Panc1 (cell line): ENCODE data around the gene IL11. TPM values are rescaled to one million over a fixed set of nuclear protein-coding genes. Genes with fewer than 3 reads are reported as not detected.

ENCODE experiments used
- ATAC-seq: fragments of 200-7000 bp; cut with Tn5 transposase; 2 replicates; pipeline ENCODE4 v1.9.1; 2020; ENCODE audit warnings: mild to moderate bottlenecking, moderate library complexity
- Bru-seq: library from RNA; stranded (reverse); fragments of 400-500 nt; gene quantifications from one replicate; lab custom pipeline; 2021; lab: Mats Ljungman, UMichigan
- BruChase-seq, 2 experiments: library from RNA; stranded (reverse); fragments of 400-500 nt; gene quantifications; one replicate each; lab custom pipeline; 2021; lab: Mats Ljungman, UMichigan
- BruUV-seq: library from RNA; stranded (reverse); fragments of 400-500 nt; replicated peaks from 2 replicates; lab custom pipeline; 2021; lab: Mats Ljungman, UMichigan
- CTCF ChIA-PET: fragments of 300-600 bp; sonication (Branson Sonifier 250); formaldehyde crosslinking; loops from one replicate; lab custom pipeline; 2022; ENCODE audit warnings: antibody characterized with exemption; lab: Charles Lee
- POLR2A ChIA-PET: fragments of 300-600 bp; sonication (Branson Sonifier 250); formaldehyde crosslinking; loops from one replicate; lab custom pipeline; 2022; ENCODE audit warnings: antibody characterized with exemption; lab: Charles Lee
- DNase-seq: peaks from one replicate; pipeline ENCODE4 v3.0.0-alpha.2; 2010; ENCODE audit warnings: low read depth, low spot score
- H3K27ac ChIP-seq: 2 replicates; pipeline ENCODE4 v1.5.1; 2011; ENCODE audit warnings: mild to moderate bottlenecking, low read length, inconsistent platforms
- H3K27me3 ChIP-seq: fragments of 200-500 bp; sonication (Bioruptor generic); 2 replicates; pipeline ENCODE4 v1.6.0; 2014; ENCODE audit warnings: low read length, inconsistent platforms; ENCODE audit not compliant: control insufficient read depth, insufficient read depth
- H3K36me3 ChIP-seq: fragments of 200-500 bp; sonication (Bioruptor generic); 2 replicates; pipeline ENCODE4 v1.5.1; 2014; ENCODE audit warnings: inconsistent platforms, mild to moderate bottlenecking, low read length, moderate library complexity; ENCODE audit not compliant: control insufficient read depth, insufficient read depth
- H3K4me1 ChIP-seq: 2 replicates; pipeline ENCODE4 v1.5.1; 2011; ENCODE audit warnings: inconsistent platforms, mild to moderate bottlenecking, low read length, moderate library complexity; ENCODE audit not compliant: control insufficient read depth, insufficient read depth
- H3K4me3 ChIP-seq, 2 experiments: 2 replicates each; pipeline ENCODE4 v1.5.1; 2011 to 2012; ENCODE audit warnings: low read depth in 2 of 2, low read length in 2 of 2, mild to moderate bottlenecking in 2 of 2, inconsistent platforms in 1 of 2, moderate library complexity in 1 of 2
- H3K9me3 ChIP-seq: fragments of 200-500 bp; sonication (Bioruptor generic); 2 replicates; pipeline ENCODE4 v1.5.1; 2014; ENCODE audit warnings: low read depth, mild to moderate bottlenecking, inconsistent platforms, low read length, moderate library complexity; ENCODE audit not compliant: control insufficient read depth, insufficient read depth
- POLR2AphosphoS5 ChIP-seq: IDR thresholded peaks from 2 replicates; pipeline ENCODE4 v1.6.1; 2012; ENCODE audit warnings: mild to moderate bottlenecking, low read depth, low read length, moderate library complexity
- SIN3A ChIP-seq: IDR thresholded peaks from 2 replicates; pipeline ENCODE4 v1.6.1; 2012; ENCODE audit warnings: low read depth, mild to moderate bottlenecking, low read length, moderate library complexity, borderline replicate concordance; ENCODE audit not compliant: insufficient read depth
- TCF7L2 ChIP-seq: IDR thresholded peaks from 2 replicates; pipeline ENCODE4 v1.6.1; 2011; ENCODE audit warnings: mild to moderate bottlenecking, low read depth, low read length, inconsistent platforms
- in situ Hi-C: cut with HindIII; loops from 2 replicates; pipeline ENCODE4 v1.10.0; 2016; ENCODE audit warnings: low sequenced_read_pairs, low pct_unique_long_range_greater_than_20kb
- intact Hi-C: fragments of 100-400 bp; cut with micrococcal nuclease; formaldehyde crosslinking; loops from one replicate; pipeline ENCODE4 v1.10.0; 2022; ENCODE audit not compliant: unreplicated experiment
- long read RNA-seq: library from polyadenylated mRNA; unstranded; transcript quantifications from one replicate; pipeline ENCODE4 v2.0.0, GENCODE V29; 2021; ENCODE audit not compliant: unreplicated experiment
- polyA plus RNA-seq: library from polyadenylated mRNA; unstranded; fragments of >200 nt; gene quantifications from one replicate; pipeline ENCODE4 v1.2.1, GENCODE V29; 2012; ENCODE audit warnings: missing spikeins; ENCODE audit not compliant: insufficient read length
- total RNA-seq: library from RNA; stranded (reverse); gene quantifications from one replicate; pipeline ENCODE4 v1.2.1, GENCODE V29; 2021; ENCODE audit not compliant: unreplicated experiment
- TF ChIP-seq, protein P1 (sequence below): fragments of 450-650 bp; IDR thresholded peaks from 2 replicates; pipeline ENCODE4 v1.5.1; 2017; ENCODE audit warnings: mild to moderate bottlenecking
- TF ChIP-seq, protein P2 (sequence below), 2 experiments: IDR thresholded peaks; 2 replicates each; pipeline ENCODE4 v1.6.1; 2011 to 2012; ENCODE audit warnings: low read depth in 2 of 2, control low read depth in 1 of 2, low read length in 1 of 2, mild to moderate bottlenecking in 1 of 2, moderate library complexity in 1 of 2; ENCODE audit not compliant: insufficient read depth in 1 of 2

Gene IL11
- total RNA-seq (4.4 TPM), Bru-seq, nascent RNA (percentile 36 among the genes with signal in this experiment), BruChase-seq, experiment 1, labeled RNA remaining after a 2-hour chase (percentile 53 among the genes with signal in this experiment), BruChase-seq, experiment 2, labeled RNA remaining after a 6-hour chase (percentile 55 among the genes with signal in this experiment)
- polyA plus RNA-seq: 3.6 TPM
- long read RNA-seq, partial matches to known transcripts: 3 of 3 reads
- long read RNA-seq, other reads (novel, unspliced or antisense): 0 of 3 reads

DNA sequence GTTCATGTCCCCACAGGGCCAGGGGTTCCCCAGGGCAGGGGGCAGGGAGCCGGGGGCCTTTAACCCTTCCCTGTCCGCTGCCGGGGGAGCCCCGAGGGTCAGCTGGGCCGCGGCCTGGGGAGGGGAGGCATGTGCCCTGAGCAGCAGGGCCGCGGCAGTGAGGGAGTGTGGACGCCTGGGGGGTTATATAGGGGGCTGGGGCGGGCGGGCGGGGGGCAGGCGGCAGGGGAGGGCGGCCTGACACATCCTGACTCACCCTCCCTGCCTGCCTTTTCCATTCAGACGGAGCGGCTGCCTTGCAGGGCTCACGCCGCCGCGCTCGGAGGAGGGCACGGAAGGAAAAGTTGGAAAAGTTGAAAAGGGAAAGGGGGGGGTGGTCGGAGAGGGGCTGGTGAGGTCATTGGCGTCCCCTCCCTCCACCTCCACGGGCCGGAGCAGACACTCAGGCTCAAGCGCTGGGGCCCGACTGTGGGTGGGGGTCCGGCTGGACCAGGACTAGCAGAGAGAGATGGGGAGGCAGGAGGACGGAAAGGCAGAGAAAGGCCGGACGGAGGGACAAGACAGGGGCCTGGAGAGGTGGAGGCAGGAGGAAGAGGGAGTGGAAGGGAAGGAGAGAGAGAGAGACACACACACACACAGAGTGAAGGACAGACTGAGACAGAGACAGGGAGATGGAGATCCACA lies at the start of gene IL11:
Gene IL11, minus strand, starts transcription at position 159 of the 684 bp plus-strand sequence. Its CDS starts 153 bp downstream, at position 6.
- Histone ChIP-seq H3K27ac (0 out of 2 replicates have a peak within 1 kb of the TSS, but pooled peaks have one; percentile 13), H3K4me1 (peaks cover 32% of the 10 kb centered on the region), H3K9me3 (no peaks in the 10 kb centered on the region), H3K4me3 (peak within 1 kb of the TSS; percentile 42 to 70), H3K36me3 (no peaks in the 10 kb centered on the region), H3K27me3 (no peaks in the 10 kb centered on the region)
- intact Hi-C loops: loop anchor here (10.0 kb wide), 1 partner anchor 76 kb away; no protein-coding TSS in a partner anchor
- ATAC-seq (peak; percentile 9; the same call in 1 of the 2 replicates), DNase-seq (no peak)
- in situ Hi-C loops: no loop called here
- TF ChIP-seq TCF7L2 (no peak), POLR2AphosphoS5 (no peak), SIN3A (no peak)
- TF ChIP-seq, protein P1, sequence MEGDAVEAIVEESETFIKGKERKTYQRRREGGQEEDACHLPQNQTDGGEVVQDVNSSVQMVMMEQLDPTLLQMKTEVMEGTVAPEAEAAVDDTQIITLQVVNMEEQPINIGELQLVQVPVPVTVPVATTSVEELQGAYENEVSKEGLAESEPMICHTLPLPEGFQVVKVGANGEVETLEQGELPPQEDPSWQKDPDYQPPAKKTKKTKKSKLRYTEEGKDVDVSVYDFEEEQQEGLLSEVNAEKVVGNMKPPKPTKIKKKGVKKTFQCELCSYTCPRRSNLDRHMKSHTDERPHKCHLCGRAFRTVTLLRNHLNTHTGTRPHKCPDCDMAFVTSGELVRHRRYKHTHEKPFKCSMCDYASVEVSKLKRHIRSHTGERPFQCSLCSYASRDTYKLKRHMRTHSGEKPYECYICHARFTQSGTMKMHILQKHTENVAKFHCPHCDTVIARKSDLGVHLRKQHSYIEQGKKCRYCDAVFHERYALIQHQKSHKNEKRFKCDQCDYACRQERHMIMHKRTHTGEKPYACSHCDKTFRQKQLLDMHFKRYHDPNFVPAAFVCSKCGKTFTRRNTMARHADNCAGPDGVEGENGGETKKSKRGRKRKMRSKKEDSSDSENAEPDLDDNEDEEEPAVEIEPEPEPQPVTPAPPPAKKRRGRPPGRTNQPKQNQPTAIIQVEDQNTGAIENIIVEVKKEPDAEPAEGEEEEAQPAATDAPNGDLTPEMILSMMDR: no peak
- TF ChIP-seq, protein P2, sequence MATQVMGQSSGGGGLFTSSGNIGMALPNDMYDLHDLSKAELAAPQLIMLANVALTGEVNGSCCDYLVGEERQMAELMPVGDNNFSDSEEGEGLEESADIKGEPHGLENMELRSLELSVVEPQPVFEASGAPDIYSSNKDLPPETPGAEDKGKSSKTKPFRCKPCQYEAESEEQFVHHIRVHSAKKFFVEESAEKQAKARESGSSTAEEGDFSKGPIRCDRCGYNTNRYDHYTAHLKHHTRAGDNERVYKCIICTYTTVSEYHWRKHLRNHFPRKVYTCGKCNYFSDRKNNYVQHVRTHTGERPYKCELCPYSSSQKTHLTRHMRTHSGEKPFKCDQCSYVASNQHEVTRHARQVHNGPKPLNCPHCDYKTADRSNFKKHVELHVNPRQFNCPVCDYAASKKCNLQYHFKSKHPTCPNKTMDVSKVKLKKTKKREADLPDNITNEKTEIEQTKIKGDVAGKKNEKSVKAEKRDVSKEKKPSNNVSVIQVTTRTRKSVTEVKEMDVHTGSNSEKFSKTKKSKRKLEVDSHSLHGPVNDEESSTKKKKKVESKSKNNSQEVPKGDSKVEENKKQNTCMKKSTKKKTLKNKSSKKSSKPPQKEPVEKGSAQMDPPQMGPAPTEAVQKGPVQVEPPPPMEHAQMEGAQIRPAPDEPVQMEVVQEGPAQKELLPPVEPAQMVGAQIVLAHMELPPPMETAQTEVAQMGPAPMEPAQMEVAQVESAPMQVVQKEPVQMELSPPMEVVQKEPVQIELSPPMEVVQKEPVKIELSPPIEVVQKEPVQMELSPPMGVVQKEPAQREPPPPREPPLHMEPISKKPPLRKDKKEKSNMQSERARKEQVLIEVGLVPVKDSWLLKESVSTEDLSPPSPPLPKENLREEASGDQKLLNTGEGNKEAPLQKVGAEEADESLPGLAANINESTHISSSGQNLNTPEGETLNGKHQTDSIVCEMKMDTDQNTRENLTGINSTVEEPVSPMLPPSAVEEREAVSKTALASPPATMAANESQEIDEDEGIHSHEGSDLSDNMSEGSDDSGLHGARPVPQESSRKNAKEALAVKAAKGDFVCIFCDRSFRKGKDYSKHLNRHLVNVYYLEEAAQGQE (IDR thresholded peaks at IDR 0.05; ENCODE audit: insufficient read depth in 1 of 2, low read depth in 2 of 2, low read length in 1 of 2): no peak
- ChIA-PET CTCF (no interaction called here), POLR2A (no interaction called here)
- no TSS peak for BruUV-seq

DNA sequence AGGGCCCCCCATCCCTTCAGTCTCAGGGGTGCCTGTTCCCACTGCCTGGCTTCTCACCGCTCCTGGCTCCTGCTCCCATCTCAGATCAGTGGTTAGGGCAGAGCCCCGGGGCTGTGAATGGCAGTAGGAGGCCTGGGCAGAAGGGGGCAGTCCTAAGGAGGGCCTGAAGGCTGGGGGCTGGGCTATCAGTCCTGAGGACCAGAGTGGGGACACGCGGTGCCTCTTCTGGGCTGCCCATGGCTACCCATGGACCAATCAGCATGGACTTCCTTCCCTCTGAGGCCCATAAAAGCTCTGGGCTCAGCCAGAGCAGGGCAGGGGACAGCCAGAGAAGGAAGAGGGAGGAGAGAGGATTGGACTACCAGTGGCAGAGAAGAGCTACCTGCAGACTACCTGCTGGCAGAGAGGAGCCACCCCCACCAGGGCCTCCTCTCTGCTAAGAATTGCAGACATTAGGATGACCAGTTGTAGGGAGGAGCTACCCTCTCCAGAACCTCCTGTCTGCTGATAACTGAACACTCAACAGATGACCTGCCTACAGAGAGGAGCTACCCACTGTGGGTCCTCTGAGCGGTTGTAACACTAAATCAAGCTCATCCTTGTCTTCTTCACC lies 49.5 kb upstream of the IL11 start:
- TF ChIP-seq TCF7L2: no peak
- ATAC-seq (no peak), DNase-seq (no peak)
- H3K9me3 ChIP-seq: no peaks in the 10 kb centered on the region
- POLR2A ChIA-PET: interaction anchor here (0.7 kb wide), 1 partner anchor 23 kb away, joined by 6 read pairs; no protein-coding TSS in a partner anchor
- in situ Hi-C loops (no loop called here), intact Hi-C loops (loop anchor here (10.0 kb wide), 1 partner anchor 275 kb away; the partner anchor contains the start of gene TNNT1)
- H3K4me3 ChIP-seq: no peak overlapping the region
- H3K27ac ChIP-seq: no peak overlapping the region
- no peaks in the 10 kb centered on the region for H3K4me1 ChIP-seq
- no peaks in the 10 kb centered on the region for H3K36me3 ChIP-seq
- BruUV-seq: no TSS peak
- H3K27me3 ChIP-seq: no peaks in the 10 kb centered on the region
- CTCF ChIA-PET: interaction anchor here (0.6 kb wide), 2 partner anchors 33 to 234 kb away, joined by 3 to 7 read pairs; no protein-coding TSS in a partner anchor
